CD4-positive, alpha-beta T cell treated with Interleukin-17A for 1 hour (primary cell): ENCODE data around the gene SLC6A13.

ENCODE experiments used
- DNase-seq: peaks from one replicate; pipeline ENCODE4 v3.0.0-alpha.2; 2020

Gene SLC6A13

DNA sequence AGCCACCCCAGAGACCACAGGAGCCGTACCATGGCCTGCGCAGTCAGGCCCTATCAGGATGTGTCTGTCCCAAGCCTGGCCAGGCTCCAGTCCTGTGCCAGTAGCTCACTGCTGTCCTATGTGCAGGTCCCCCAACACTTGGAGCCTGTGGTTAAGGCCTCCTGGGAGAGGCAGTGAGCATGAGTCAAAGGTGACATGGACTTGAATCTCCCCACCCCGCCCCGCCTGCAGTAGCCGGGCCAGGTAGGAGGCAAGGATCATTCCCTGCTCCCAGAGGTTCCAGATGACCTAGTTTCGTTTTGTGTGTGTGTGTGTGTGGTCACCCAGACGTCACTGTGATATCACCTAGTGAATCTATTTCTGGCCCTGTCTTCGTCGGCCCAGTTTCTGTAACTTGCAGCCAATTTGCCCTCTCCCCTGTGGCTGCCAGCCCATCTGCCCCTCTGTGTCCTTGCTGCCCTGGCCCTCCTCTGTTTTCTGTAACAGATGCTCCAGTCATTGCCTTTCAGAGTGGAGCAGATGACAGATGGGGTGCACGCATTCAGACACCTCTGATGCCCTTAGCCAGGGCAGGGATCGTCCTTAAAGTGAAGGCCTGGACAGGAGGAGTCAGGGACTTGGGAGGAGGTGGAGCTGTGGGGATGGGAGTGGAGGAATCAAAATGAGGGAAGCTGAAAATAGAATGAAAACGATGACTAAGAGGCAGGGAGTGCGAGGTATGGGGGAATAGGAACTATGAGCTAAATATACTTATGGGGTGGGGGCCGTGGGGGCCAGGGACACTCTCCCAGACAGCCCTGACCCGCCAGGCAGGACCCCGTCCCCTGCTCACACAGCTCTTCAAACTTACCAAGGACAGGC, 86.1 kb downstream of the SLC6A13 start:
- no peak for DNase-seq

DNA sequence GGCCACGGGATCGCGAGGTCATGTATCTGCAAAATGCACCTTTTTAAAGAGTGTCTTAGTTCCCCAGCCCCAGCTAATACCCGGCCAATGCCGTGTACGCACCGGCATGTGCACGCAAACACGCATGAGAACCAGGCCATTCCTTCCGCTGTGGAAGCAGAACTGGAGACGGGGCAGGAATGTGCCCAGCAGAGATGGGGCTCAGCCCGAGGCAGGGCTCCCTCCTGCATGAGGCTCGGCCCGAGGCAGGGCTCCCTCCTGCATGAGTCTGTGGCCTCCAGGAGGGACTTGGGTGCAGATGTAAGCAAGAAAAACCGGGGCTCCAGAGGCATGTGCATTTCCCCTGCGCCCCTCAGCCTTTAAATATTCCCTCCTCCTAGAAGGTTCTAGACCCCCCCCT, 86.9 kb downstream of the SLC6A13 start:
- DNase-seq = no peak

DNA sequence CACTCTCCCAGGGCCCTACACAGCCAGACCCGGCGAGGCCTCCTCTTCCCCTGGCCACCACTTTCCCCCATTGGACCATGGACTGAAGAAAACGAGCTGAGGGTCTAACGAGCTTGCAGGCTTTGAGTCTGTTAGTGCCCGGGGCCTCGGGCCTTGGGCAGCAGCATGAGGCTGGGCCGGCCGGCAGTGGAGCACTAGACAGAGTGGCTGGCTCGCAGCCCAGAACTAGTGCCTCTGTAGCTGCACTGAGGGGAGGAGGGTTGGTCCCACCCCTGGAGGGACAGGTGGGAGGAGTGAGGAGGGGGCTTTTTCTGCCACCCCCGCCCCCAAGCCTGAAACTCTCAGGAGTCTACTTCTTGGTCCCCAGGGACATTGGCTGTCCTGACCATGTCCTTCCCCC, 87.4 kb downstream of the SLC6A13 start:
- no peak for DNase-seq

DNA sequence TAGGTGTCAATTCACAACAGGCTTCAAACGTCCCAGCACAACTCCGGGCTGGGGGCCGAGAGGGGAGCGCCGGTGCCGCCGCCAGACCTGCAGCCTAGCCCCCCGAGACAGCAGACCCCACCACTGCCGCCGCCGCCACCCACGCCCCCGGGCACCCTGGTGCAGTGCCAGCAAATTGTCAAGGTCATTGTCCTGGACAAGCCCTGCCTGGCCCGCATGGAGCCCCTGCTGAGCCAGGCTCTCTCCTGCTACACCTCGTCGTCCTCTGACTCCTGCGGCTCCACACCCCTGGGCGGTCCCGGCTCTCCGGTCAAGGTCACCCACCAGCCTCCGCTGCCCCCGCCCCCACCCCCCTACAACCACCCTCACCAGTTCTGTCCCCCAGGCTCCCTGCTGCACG, 88.0 kb downstream of the SLC6A13 start:
- DNase-seq = no peak

DNA sequence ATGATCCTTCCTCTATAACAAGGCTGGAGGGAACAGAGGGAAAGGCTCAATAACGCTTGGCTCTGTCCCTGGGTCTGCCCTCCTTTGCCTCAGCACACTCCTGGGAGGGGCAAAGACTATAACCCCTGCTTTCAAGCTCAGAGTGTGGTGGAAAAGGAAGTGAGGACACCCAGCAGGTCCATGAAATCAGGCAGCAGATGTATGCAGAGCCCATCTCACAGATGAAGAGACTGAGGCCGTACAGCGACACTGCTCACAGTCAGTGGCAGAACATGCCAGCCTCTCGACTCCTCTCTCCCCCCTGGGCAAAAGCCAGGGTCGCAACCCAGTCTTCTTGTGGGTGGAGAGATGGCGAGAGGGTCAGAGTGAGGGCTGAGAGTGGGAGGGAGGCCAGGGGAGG, 88.5 kb downstream of the SLC6A13 start:
- DNase-seq = no peak

DNA sequence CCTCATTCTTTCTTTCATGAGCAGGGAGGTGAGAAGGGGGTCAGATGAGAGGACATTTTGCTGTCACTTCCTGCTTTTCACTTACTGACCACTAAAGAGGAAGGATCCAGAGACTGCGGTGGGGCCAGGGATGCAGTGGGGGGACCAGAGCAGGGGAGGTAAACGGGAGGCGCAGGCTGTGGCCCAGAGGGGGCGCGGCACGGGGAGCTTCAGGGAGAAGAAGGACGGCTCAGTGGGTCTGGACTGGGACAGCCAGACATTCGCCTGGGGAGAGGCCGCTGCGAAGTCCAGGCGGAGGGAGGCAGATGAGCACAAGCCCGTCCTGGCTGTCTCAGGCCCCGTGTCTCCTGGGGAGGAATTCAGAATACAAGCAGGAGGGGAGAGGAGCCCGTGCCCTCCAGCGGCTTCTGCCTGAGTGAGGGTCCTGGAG, 89.9 kb downstream of the SLC6A13 start:
- no peak for DNase-seq

DNA sequence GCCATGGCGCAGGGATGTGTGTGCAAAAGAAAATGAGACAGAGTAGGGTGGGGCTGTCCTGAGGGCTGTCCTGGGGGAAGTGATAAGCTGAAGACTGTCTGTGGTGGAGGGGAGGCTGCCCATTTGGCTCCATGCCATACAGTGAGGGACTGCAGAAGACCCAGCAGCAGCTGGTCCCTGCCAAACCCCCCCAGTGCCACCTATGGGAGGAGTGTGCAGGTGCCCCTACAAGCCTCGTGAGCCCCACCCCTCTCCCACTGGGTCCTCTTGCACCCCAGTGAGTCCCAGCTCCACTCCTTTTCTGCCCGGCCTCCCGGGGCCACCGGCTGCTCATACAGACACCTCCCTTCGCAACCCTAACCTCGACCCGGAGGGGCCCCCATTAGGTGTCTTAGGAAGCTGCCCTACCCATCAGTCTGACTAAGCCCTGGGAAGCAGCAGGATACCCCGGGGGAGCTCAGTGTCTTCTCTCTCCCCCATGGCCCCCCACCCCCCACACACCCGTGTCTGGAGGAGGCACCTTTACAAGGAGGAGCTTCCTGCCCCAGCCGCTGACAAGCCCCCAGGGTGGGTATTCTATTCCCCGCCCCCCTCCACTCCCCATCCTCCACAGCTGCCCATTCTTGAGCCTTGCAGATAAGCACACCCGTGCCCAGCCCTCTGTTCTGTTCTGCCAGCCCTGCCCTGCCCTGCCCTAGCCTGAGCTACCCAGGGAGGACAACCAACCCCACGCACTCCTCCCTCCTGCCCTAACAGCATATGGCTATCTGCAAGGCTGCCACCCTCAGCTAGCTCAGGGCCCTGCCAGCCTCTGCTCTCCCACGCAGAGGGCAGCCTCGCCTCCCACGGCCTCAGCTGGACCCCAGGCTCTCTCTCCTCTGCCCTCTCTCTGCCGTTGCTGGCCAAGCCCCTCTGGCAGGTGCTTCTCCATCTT, 90.6 kb downstream of the SLC6A13 start:
- no peak for DNase-seq

DNA sequence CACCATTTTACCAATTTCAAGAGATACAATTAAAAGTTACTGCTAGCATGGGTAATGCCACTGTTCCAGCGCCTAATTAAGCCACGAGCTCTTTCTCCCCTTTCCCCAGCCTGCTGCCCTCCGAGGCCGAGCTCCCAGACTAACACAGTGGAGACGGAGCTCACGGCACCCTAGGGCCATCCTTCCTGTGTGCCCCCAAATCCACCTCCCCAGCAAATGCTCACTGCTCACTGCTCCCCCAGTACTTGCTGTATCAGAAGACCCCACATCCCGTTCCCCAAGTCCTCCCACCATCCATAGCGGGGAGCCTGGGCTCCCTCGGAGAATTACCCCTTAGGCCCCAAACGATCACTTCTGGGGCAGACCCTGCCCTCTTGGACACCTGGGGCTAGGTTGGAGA, 91.4 kb downstream of the SLC6A13 start:
- DNase-seq = no peak
